WERI-Rb-1 (cell line): ENCODE data around the gene PTPRG.

Source experiments
- DNase-seq: peaks from one replicate; pipeline ENCODE4 v3.0.0-alpha.2; 2020
- H3K27ac ChIP-seq: fragments of 250-450 bp; sonication (Bioruptor Pico); 2 replicates; pipeline ENCODE4 v1.5.1; 2020; ENCODE audit warnings: mild to moderate bottlenecking, moderate library complexity
- H3K27me3 ChIP-seq: fragments of 250-450 bp; sonication (Bioruptor Pico); 2 replicates; pipeline ENCODE4 v1.5.1; 2021; ENCODE audit warnings: mild to moderate bottlenecking, low read depth, moderate library complexity; ENCODE audit not compliant: insufficient read depth, severe bottlenecking
- H3K36me3 ChIP-seq: fragments of 250-450 bp; sonication (Bioruptor Pico); 2 replicates; pipeline ENCODE4 v1.5.1; 2020; ENCODE audit warnings: mild to moderate bottlenecking, moderate library complexity
- H3K4me3 ChIP-seq: 2 replicates; pipeline ENCODE4 v1.5.1; 2011; ENCODE audit warnings: low read depth, mild to moderate bottlenecking, control low read depth, low read length
- H3K9me3 ChIP-seq: fragments of 250-450 bp; sonication (Bioruptor Pico); 2 replicates; pipeline ENCODE4 v1.5.1; 2021; ENCODE audit warnings: mild to moderate bottlenecking, moderate library complexity; ENCODE audit not compliant: severe bottlenecking
- CTCF ChIP-seq: IDR thresholded peaks from 2 replicates; pipeline ENCODE4 v1.5.1; 2011; ENCODE audit warnings: low read depth, mild to moderate bottlenecking, control low read depth, inconsistent platforms, low read length

The PTPRG gene

GRCh38 chr3:62281726-62282125, 720.4 kb downstream of the PTPRG start:
- Histone ChIP-seq H3K9me3 (no peaks in the 10 kb centered on the region), H3K36me3 (peaks cover 19% of the 10 kb centered on the region), H3K4me3 (no peak overlapping the region), H3K27ac (no peak overlapping the region), H3K27me3 (no peaks in the 10 kb centered on the region)
- no peak for DNase-seq
- TF ChIP-seq CTCF: no peak

GRCh38 chr3:62284442-62284841, 723.1 kb downstream of the PTPRG start:
- Histone ChIP-seq H3K27ac (no peak overlapping the region), H3K4me3 (no peak overlapping the region), H3K36me3 (peaks cover 4% of the 10 kb centered on the region), H3K27me3 (no peaks in the 10 kb centered on the region), H3K9me3 (no peaks in the 10 kb centered on the region)
- TF ChIP-seq CTCF: no peak
- no peak for DNase-seq

GRCh38 chr3:62287392-62287927, 726.1 kb downstream of the PTPRG start:
- Histone ChIP-seq H3K36me3 (peaks cover 4% of the 10 kb centered on the region), H3K27me3 (no peaks in the 10 kb centered on the region), H3K9me3 (no peaks in the 10 kb centered on the region), H3K4me3 (no peak overlapping the region), H3K27ac (no peak overlapping the region)
- DNase-seq: no peak
- TF ChIP-seq CTCF: no peak

- peaks cover 18% of the 10 kb centered on the region for H3K36me3 ChIP-seq
- TF ChIP-seq CTCF: no peak
- no peaks in the 10 kb centered on the region for H3K27me3 ChIP-seq
- H3K27ac ChIP-seq: no peak overlapping the region
- no peak overlapping the region for H3K4me3 ChIP-seq
- DNase-seq: no peak
- no peaks in the 10 kb centered on the region for H3K9me3 ChIP-seq
Observed at GRCh38 chr3:62289922-62290321, 728.6 kb downstream of the PTPRG start.

- Histone ChIP-seq H3K36me3 (peaks cover 22% of the 10 kb centered on the region), H3K9me3 (no peaks in the 10 kb centered on the region), H3K27me3 (no peaks in the 10 kb centered on the region), H3K4me3 (no peak overlapping the region), H3K27ac (no peak overlapping the region)
- no peak for TF ChIP-seq CTCF
- no peak for DNase-seq
Observed at GRCh38 chr3:62293051-62293780, 731.8 kb downstream of the PTPRG start.

GRCh38 chr3:62295571-62295970, 734.2 kb downstream of the PTPRG start:
- no peaks in the 10 kb centered on the region for H3K27me3 ChIP-seq
- H3K27ac ChIP-seq: no peak overlapping the region
- peaks cover 22% of the 10 kb centered on the region for H3K36me3 ChIP-seq
- H3K9me3 ChIP-seq: no peaks in the 10 kb centered on the region
- no peak for DNase-seq
- no peak for TF ChIP-seq CTCF
- no peak overlapping the region for H3K4me3 ChIP-seq
